ENCODE results near the gene NLRC3. TPM values are rescaled to one million over a fixed set of nuclear protein-coding genes. Genes with fewer than 3 reads are reported as not detected.

The NLRC3 gene
- total and polyA plus RNA-seq, 2 donors from 2014 or later = 0.52 to 5.3 TPM

- FAIRE-seq (no peak), DNase-seq (no peak)
- intact Hi-C loops (cut with DNase I) = no loop called here
- no peak for TF ChIP-seq CTCF (IDR thresholded peaks at IDR 0.05; ENCODE audit: borderline replicate concordance, extremely low read depth, insufficient read depth)
- H3K27ac ChIP-seq (ENCODE audit: low read depth in 2 of 2, low read length in 2 of 2) = no peak overlapping the region
- no peaks in the 10 kb centered on the region for H3K4me1 ChIP-seq (ENCODE audit: control insufficient read depth in 2 of 3, insufficient read depth in 2 of 3, low read depth in 1 of 3, low read length in 3 of 3)
- H3K36me3 ChIP-seq (ENCODE audit: control insufficient read depth in 2 of 3, insufficient read depth in 3 of 3, low read length in 3 of 3) = peaks cover 6 to 53% (median 35%) of the 10 kb centered on the region in 3 donors
- no peaks in the 10 kb centered on the region for H3K27me3 ChIP-seq (ENCODE audit: control insufficient read depth, insufficient read depth, low read length)
- no peaks in the 10 kb centered on the region for H3K9me3 ChIP-seq (ENCODE audit: control insufficient read depth in 2 of 3, insufficient read depth in 1 of 3, low read length in 3 of 3)
- no peak overlapping the region for H3K4me3 ChIP-seq (ENCODE audit: low read length in 3 of 3)
- H3K9ac ChIP-seq (ENCODE audit: low read length in 3 of 3) = no peak overlapping the region
Observed at GRCh38 chr16:3513892-3514583, 63.2 kb downstream of the NLRC3 start.

DNA sequence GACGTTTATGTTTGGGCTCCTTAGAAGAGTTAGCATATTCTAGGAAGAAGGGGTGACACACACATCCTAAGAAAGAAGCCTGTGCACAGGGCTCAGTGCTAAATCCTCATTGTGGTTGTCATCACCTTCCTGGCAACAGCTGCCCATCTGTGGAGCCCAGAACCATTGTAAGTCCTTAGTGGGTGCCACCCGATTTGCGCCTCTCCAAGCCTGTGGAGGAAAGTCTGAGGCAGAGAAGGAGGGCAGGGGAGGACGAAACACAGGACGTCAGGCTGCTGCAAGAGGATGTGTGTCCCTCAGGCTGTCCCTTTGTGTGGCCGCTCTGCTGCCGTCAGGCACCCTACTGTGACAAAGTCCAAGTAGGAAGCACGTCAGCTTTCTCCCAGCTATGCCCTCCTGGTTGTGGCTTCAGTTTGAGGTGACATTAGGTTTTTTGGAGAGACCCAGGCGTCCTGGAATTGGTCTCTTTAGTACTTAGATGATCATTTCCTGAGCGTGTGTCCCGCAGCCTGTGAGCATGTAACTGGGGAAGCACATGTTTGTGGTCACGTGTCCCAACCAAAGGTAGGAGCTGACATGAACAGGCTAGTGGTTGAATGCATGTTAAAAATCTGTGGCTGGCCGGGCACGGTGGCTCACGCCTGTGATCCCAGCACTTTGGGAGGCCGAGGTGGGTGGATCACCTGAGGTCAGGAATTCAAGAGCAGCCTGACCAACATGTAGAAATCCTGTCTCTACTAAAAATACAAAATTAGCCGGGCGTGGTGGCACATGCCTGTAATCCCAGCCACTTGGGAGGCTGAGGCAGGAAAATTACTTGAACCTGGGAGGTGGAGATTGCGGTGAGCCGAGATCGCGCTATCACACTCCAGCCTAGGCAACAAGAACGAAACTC lies 65.7 kb downstream of the NLRC3 start:
- Histone ChIP-seq H3K4me3 (ENCODE audit: low read length in 3 of 3) (no peak overlapping the region), H3K9me3 (ENCODE audit: control insufficient read depth in 2 of 3, insufficient read depth in 1 of 3, low read length in 3 of 3) (no peaks in the 10 kb centered on the region), H3K4me1 (ENCODE audit: control insufficient read depth in 2 of 3, insufficient read depth in 2 of 3, low read depth in 1 of 3, low read length in 3 of 3) (no peaks in the 10 kb centered on the region), H3K36me3 (ENCODE audit: control insufficient read depth in 2 of 3, insufficient read depth in 3 of 3, low read length in 3 of 3) (peaks cover 3 to 48% (median 33%) of the 10 kb centered on the region in 3 donors), H3K27ac (ENCODE audit: low read depth in 2 of 2, low read length in 2 of 2) (no peak overlapping the region), H3K9ac (ENCODE audit: low read length in 3 of 3) (no peak overlapping the region), H3K27me3 (ENCODE audit: control insufficient read depth, insufficient read depth, low read length) (no peaks in the 10 kb centered on the region)
- no peak for TF ChIP-seq CTCF (IDR thresholded peaks at IDR 0.05; ENCODE audit: borderline replicate concordance, extremely low read depth, insufficient read depth)
- DNase-seq (peak in 1 of 5 donors; percentile 9), FAIRE-seq (no peak)
- intact Hi-C loops (cut with DNase I) = no loop called here

- H3K27ac ChIP-seq (ENCODE audit: low read depth in 2 of 2, low read length in 2 of 2) = no peak overlapping the region
- no peak overlapping the region for H3K4me3 ChIP-seq (ENCODE audit: low read length in 3 of 3)
- H3K36me3 ChIP-seq (ENCODE audit: control insufficient read depth in 2 of 3, insufficient read depth in 3 of 3, low read length in 3 of 3) = peaks cover 0 to 45% (median 31%) of the 10 kb centered on the region in 3 donors
- no peak for TF ChIP-seq CTCF (IDR thresholded peaks at IDR 0.05; ENCODE audit: borderline replicate concordance, extremely low read depth, insufficient read depth)
- no peaks in the 10 kb centered on the region for H3K27me3 ChIP-seq (ENCODE audit: control insufficient read depth, insufficient read depth, low read length)
- no peaks in the 10 kb centered on the region for H3K9me3 ChIP-seq (ENCODE audit: control insufficient read depth in 2 of 3, insufficient read depth in 1 of 3, low read length in 3 of 3)
- no peak overlapping the region for H3K9ac ChIP-seq (ENCODE audit: low read length in 3 of 3)
- H3K4me1 ChIP-seq (ENCODE audit: control insufficient read depth in 2 of 3, insufficient read depth in 2 of 3, low read depth in 1 of 3, low read length in 3 of 3) = no peaks in the 10 kb centered on the region
- peak in 2 of 5 donors; percentile 4 to 49 for DNase-seq
- no peak for FAIRE-seq
- intact Hi-C loops (cut with DNase I) = no loop called here
Observed at GRCh38 chr16:3510416-3510815, 66.8 kb downstream of the NLRC3 start.
